Breast epithelium (tissue), 4 donors: ENCODE measurements around the gene SLC27A5. TPM values are rescaled to one million over a fixed set of nuclear protein-coding genes. Genes with fewer than 3 reads are reported as not detected.

ENCODE experiments used
- DNase-seq, 2 donors: peaks; one replicate each; pipeline ENCODE4 v3.0.0-alpha.2; 2019; ENCODE audit warnings: low spot score in 2 of 2
- H3K27ac ChIP-seq, 2 donors: fragments of 200-600 bp; sonication (generic) in 1 of 2; one replicate each; pipeline ENCODE4 v1.5.1; 2016 to 2019; ENCODE audit warnings: mild to moderate bottlenecking in 1 of 2
- H3K27me3 ChIP-seq, 2 donors: fragments of 200-600 bp; sonication (generic) in 1 of 2; one replicate each; pipeline versions ENCODE4 v1.5.1 to v1.6.0; 2017 to 2019; ENCODE audit warnings: control low read depth in 1 of 2, mild to moderate bottlenecking in 1 of 2
- H3K36me3 ChIP-seq: fragments of 200-600 bp; one replicate; pipeline ENCODE4 v1.5.1; 2019
- H3K4me1 ChIP-seq, 2 donors: fragments of 200-600 bp; sonication (generic); one replicate each; pipeline ENCODE4 v1.5.1; 2016 to 2019; ENCODE audit warnings: control low read depth in 1 of 2
- H3K4me3 ChIP-seq, 3 donors: fragments of 200-600 bp; sonication (generic); 1 replicate in 2 of 3; 2 replicates in 1 of 3; pipeline ENCODE4 v1.5.1; 2016 to 2019; ENCODE audit warnings: mild to moderate bottlenecking in 3 of 3, moderate library complexity in 2 of 3
- H3K9me3 ChIP-seq, 2 donors: fragments of 200-600 bp; sonication (generic) in 1 of 2; one replicate each; pipeline ENCODE4 v1.5.1; 2016 to 2019; ENCODE audit warnings: control low read depth in 1 of 2
- POLR2A ChIP-seq: fragments of 450-650 bp; IDR thresholded peaks from one replicate; pipeline ENCODE4 v1.6.1; 2016; ENCODE audit warnings: antibody characterized with exemption, mild to moderate bottlenecking, moderate library complexity
- POLR2AphosphoS5 ChIP-seq, 3 donors: sonication (generic); formaldehyde crosslinking; IDR thresholded peaks; one replicate each; pipeline ENCODE4 v1.6.1; 2017; ENCODE audit warnings: antibody characterized with exemption in 3 of 3
- intact Hi-C: fragments of 100-400 bp; cut with DNase I; formaldehyde crosslinking; loops from one replicate; pipeline ENCODE4 v1.15.1; 2023; ENCODE audit warnings: low total_unique reads
- total RNA-seq, 3 donors: library from RNA; depleted of rRNA; stranded (reverse); fragments of >200 nt; gene quantifications; one replicate each; pipeline ENCODE4 v1.1.0, GENCODE V29; 2016
- TF ChIP-seq, protein P1 (sequence below), 3 donors: fragments of 450-650 bp; IDR thresholded peaks; one replicate each; pipeline ENCODE4 v1.5.1; 2016 to 2017; ENCODE audit warnings: antibody characterized with exemption in 3 of 3, mild to moderate bottlenecking in 3 of 3, moderate library complexity in 3 of 3

Gene SLC27A5
- total RNA-seq, 3 donors from 2014 or later: 4.7 to 18.0 (median 10.7) TPM

- no peaks in the 10 kb centered on the region for H3K27me3 ChIP-seq
- H3K4me3 ChIP-seq: peak overlapping the region; percentile 62 to 97 (median 81)
- intact Hi-C loops: no loop called here
- no peaks in the 10 kb centered on the region for H3K9me3 ChIP-seq
- H3K4me1 ChIP-seq: peaks cover 10 to 25% of the 10 kb centered on the region in 2 donors
- no peaks in the 10 kb centered on the region for H3K36me3 ChIP-seq
- TF ChIP-seq POLR2AphosphoS5 (IDR thresholded peaks at IDR 0.05): no peak
- TF ChIP-seq POLR2A: no peak
- TF ChIP-seq, protein P1, sequence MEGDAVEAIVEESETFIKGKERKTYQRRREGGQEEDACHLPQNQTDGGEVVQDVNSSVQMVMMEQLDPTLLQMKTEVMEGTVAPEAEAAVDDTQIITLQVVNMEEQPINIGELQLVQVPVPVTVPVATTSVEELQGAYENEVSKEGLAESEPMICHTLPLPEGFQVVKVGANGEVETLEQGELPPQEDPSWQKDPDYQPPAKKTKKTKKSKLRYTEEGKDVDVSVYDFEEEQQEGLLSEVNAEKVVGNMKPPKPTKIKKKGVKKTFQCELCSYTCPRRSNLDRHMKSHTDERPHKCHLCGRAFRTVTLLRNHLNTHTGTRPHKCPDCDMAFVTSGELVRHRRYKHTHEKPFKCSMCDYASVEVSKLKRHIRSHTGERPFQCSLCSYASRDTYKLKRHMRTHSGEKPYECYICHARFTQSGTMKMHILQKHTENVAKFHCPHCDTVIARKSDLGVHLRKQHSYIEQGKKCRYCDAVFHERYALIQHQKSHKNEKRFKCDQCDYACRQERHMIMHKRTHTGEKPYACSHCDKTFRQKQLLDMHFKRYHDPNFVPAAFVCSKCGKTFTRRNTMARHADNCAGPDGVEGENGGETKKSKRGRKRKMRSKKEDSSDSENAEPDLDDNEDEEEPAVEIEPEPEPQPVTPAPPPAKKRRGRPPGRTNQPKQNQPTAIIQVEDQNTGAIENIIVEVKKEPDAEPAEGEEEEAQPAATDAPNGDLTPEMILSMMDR (IDR thresholded peaks at IDR 0.05): no peak
- peak overlapping the region; percentile 99 to 100 for H3K27ac ChIP-seq
- DNase-seq: no peak
Observed at GRCh38 chr19:58555369-58555885, 43.6 kb upstream of the SLC27A5 start.

DNA sequence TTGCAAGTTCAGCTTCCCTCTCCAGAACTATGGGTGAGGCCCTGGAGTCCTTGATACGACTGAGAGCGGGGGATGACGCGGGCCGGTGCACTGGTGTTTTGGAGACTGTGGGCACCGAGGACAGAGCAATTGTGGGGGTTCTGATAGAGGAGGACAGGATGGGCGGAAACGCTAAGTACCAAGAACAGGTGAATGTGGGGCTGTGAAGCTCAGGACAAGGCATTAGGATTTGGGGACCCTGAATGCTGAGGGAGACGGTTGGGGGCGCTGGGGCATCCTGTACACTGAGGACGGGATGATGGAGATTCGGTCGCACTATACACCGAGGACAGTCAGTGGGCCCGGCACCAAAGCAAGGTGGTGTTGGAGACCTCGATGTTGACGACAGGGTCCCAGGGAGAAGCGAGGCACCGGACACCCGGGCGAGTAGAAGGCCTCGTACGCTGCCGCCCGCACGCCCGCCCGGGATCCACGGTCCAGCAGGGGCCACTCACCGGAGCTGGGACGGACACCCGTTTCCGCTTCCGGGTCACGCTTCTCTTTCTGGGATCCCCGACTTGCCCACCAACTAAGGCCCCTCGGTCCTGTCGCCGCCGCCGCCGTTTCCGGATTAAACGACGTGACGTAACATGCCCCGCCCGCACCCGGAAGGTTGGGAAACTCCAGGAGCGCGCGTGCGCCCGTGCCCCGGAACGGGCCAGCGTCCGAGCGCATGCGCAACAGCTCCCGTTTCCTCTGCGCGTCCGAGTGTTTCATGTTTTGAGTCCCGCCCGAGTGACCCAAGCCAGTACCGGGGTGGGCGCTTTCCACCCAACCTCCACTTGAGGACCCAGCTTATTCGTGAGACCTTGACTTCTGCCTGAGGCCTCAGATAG is 42.9 kb upstream of the SLC27A5 start, which contains the start of gene CHMP2A:
Gene CHMP2A (minus strand): TSS at position 612 of the 875 bp plus-strand sequence. CDS start 893 bp downstream, outside the sequence.
- peak; percentile 98 to 99 for DNase-seq
- peak within 1 kb of the TSS; percentile 99 to 100 for H3K27ac ChIP-seq
- no peaks in the 10 kb centered on the region for H3K27me3 ChIP-seq
- intact Hi-C loops: no loop called here
- peaks cover 6 to 20% of the 10 kb centered on the region in 2 donors for H3K4me1 ChIP-seq
- TF ChIP-seq, protein P1 (IDR thresholded peaks at IDR 0.05): no peak
- peak; percentile 92 to 95 (median 94) for TF ChIP-seq POLR2AphosphoS5 (IDR thresholded peaks at IDR 0.05)
- peak; percentile 88 for TF ChIP-seq POLR2A
- H3K36me3 ChIP-seq: peaks cover 6% of the 10 kb centered on the region
- H3K9me3 ChIP-seq: no peaks in the 10 kb centered on the region
- peak within 1 kb of the TSS; percentile 62 to 97 (median 81) for H3K4me3 ChIP-seq

- no peak for DNase-seq
- Histone ChIP-seq H3K36me3 (peaks cover 8% of the 10 kb centered on the region), H3K27me3 (no peaks in the 10 kb centered on the region), H3K4me1 (peaks cover 4 to 20% of the 10 kb centered on the region in 2 donors), H3K4me3 (peak overlapping the region; percentile 62 to 97 (median 81)), H3K27ac (peak overlapping the region; percentile 99 to 100), H3K9me3 (no peaks in the 10 kb centered on the region)
- TF ChIP-seq POLR2AphosphoS5 (IDR thresholded peaks at IDR 0.05): no peak
- TF ChIP-seq, protein P1 (IDR thresholded peaks at IDR 0.05): no peak
- TF ChIP-seq POLR2A: no peak
- intact Hi-C loops: no loop called here
Observed at GRCh38 chr19:58553799-58554493, 42.2 kb upstream of the SLC27A5 start.

GRCh38 chr19:58552655-58553054 is 40.9 kb upstream of the SLC27A5 start:
- DNase-seq: no peak
- H3K4me3 ChIP-seq: no peak overlapping the region
- peaks cover 4 to 20% of the 10 kb centered on the region in 2 donors for H3K4me1 ChIP-seq
- intact Hi-C loops: no loop called here
- no peaks in the 10 kb centered on the region for H3K9me3 ChIP-seq
- H3K27me3 ChIP-seq: no peaks in the 10 kb centered on the region
- H3K36me3 ChIP-seq: peaks cover 19% of the 10 kb centered on the region
- no peak for TF ChIP-seq POLR2A
- TF ChIP-seq, protein P1 (IDR thresholded peaks at IDR 0.05): no peak
- TF ChIP-seq POLR2AphosphoS5 (IDR thresholded peaks at IDR 0.05): no peak
- H3K27ac ChIP-seq: no peak overlapping the region
